CD4-positive, alpha-beta T cell (primary cell): ENCODE data around the gene ETNPPL. TPM values are rescaled to one million over a fixed set of nuclear protein-coding genes. Genes with fewer than 3 reads are reported as not detected.

Experiments
- ATAC-seq: fragments of 200-7000 bp; cut with Tn5 transposase; one replicate; pipeline ENCODE4 v1.10.0; 2022; ENCODE audit warnings: mild to moderate bottlenecking; ENCODE audit not compliant: poor library complexity
- CTCF ChIA-PET: fragments of 350-600 bp; sonication (Branson Sonifier 250); formaldehyde crosslinking; loops from one replicate; lab custom pipeline; 2021; ENCODE audit warnings: antibody characterized with exemption, inconsistent platforms; lab: Charles Lee
- POLR2A ChIA-PET: fragments of 350-600 bp; sonication (Branson Sonifier 250); formaldehyde crosslinking; loops from one replicate; lab custom pipeline; 2021; ENCODE audit warnings: antibody characterized with exemption, inconsistent platforms; lab: Charles Lee
- DNase-seq, 14 experiments: peaks; one replicate each; pipeline ENCODE4 v3.0.0-alpha.2; 2013 to 2020; ENCODE audit warnings: mixed read lengths in 2 of 14
- H3K27ac ChIP-seq, 2 donors: one replicate each; pipeline versions ENCODE4 v1.5.1 to v1.7.0; 2013; ENCODE audit warnings: low read length in 2 of 2, low read depth in 1 of 2, mild to moderate bottlenecking in 1 of 2
- H3K27me3 ChIP-seq, 2 experiments: 1 replicate in 1 of 2; 2 replicates in 1 of 2; pipeline versions ENCODE4 v1.6.1 to v1.7.0; 2013; ENCODE audit warnings: low read length in 2 of 2, control low read depth in 1 of 2, mild to moderate bottlenecking in 1 of 2, moderate library complexity in 1 of 2; ENCODE audit not compliant: insufficient read depth in 2 of 2, control insufficient read depth in 1 of 2
- H3K36me3 ChIP-seq: one replicate; pipeline ENCODE4 v1.6.1; 2013; ENCODE audit warnings: low read length, control low read depth; ENCODE audit not compliant: insufficient read depth
- H3K4me1 ChIP-seq: one replicate; pipeline ENCODE4 v1.6.1; 2013; ENCODE audit warnings: low read length, control low read depth; ENCODE audit not compliant: insufficient read depth
- H3K4me3 ChIP-seq: one replicate; pipeline ENCODE4 v1.5.1; 2013; ENCODE audit warnings: mild to moderate bottlenecking, low read length, moderate library complexity
- H3K9me3 ChIP-seq, 2 experiments: 1 replicate in 1 of 2; 2 replicates in 1 of 2; pipeline versions ENCODE4 v1.6.1 to v1.7.0; 2013; ENCODE audit warnings: low read length in 2 of 2, mild to moderate bottlenecking in 2 of 2, control low read depth in 1 of 2, moderate library complexity in 1 of 2; ENCODE audit not compliant: control insufficient read depth in 1 of 2, insufficient read depth in 1 of 2
- H3K27ac Mint-ChIP-seq: one replicate; pipeline ENCODE4 v1.8.0; 2020; ENCODE audit warnings: mixed read lengths
- H3K27me3 Mint-ChIP-seq: one replicate; pipeline ENCODE4 v1.8.0; 2021; ENCODE audit warnings: mixed read lengths
- H3K36me3 Mint-ChIP-seq: one replicate; pipeline ENCODE4 v1.8.0; 2021; ENCODE audit warnings: low read depth, mixed read lengths
- H3K4me1 Mint-ChIP-seq: one replicate; pipeline ENCODE4 v1.8.0; 2021; ENCODE audit warnings: low read depth, mixed read lengths
- H3K4me3 Mint-ChIP-seq: one replicate; pipeline ENCODE4 v1.8.0; 2020; ENCODE audit warnings: mild to moderate bottlenecking, mixed read lengths
- H3K9me3 Mint-ChIP-seq: one replicate; pipeline ENCODE4 v1.8.0; 2020; ENCODE audit warnings: mixed read lengths
- CTCF ChIP-seq: fragments of 200-600 bp; IDR thresholded peaks from one replicate; pipeline ENCODE4 v1.8.0; 2022; ENCODE audit warnings: antibody characterized with exemption, mild to moderate bottlenecking
- intact Hi-C, 2 experiments: fragments of 100-400 bp; cut with DNase I in 1 of 2; cut with micrococcal nuclease in 1 of 2; formaldehyde crosslinking; loops; one replicate each; pipeline versions ENCODE4 v1.15.1 to v1.9.0; 2023 to 2025; cut with DNase I, micrococcal nuclease
- total RNA-seq, 174 experiments: library from RNA in 2 of 174; stranded (reverse) in 2 of 174; gene quantifications; one replicate each; pipeline ENCODE4 v1.2.3 and lab custom pipeline; 2021 to 2026

Gene ETNPPL
- total RNA-seq, 2 experiments from 2014 or later: not detected

DNA sequence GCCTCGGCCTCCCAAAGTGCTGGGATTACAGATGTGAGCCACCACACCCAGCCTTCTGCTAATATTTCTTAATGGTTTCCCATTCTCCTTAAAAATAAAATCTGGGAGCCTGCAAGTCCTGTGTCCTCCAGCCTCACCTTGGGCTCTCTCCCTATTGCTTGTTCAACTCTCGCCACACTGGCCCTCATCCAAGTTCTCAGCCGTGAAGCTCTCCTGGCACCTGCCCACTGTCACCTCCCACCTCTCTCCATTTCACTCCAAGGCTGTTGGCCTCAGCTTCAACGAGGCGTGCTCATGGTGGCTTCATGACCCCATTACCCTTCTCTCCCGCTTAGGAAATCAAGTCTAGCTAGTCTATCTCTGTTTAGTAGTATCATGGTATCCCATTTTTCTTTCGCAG is 9.5 kb upstream of the ETNPPL start:
- Histone ChIP-seq H3K27ac (no peak overlapping the region), H3K27me3 (peaks cover 3 to 9% of the 10 kb centered on the region in 2 experiments), H3K4me3 (no peak overlapping the region), H3K4me1 (no peaks in the 10 kb centered on the region), H3K9me3 (no peaks in the 10 kb centered on the region), H3K36me3 (no peaks in the 10 kb centered on the region)
- H3K4me3 Mint-ChIP-seq: no peak overlapping the region
- no peak overlapping the region for H3K27ac Mint-ChIP-seq
- ATAC-seq (no peak), DNase-seq (no peak)
- intact Hi-C loops: no loop called here
- TF ChIP-seq CTCF: no peak
- H3K27me3 Mint-ChIP-seq: peaks cover 14% of the 10 kb centered on the region
- CTCF ChIA-PET: interaction anchor here (0.7 to 1.0 kb wide), 2 partner anchors 66 to 90 kb away, joined by 3 to 4 read pairs; no protein-coding TSS in a partner anchor
- no peaks in the 10 kb centered on the region for H3K9me3 Mint-ChIP-seq
- H3K4me1 Mint-ChIP-seq: no peaks in the 10 kb centered on the region
- no peaks in the 10 kb centered on the region for H3K36me3 Mint-ChIP-seq
- POLR2A ChIA-PET: interaction anchor here (0.6 kb wide), 1 partner anchor 1416 kb away, joined by 3 read pairs; no protein-coding TSS in a partner anchor

- Mint-ChIP-seq H3K4me1 (peaks cover 13% of the 10 kb centered on the region), H3K4me3 (no peak overlapping the region), H3K9me3 (no peaks in the 10 kb centered on the region), H3K27me3 (peaks cover 53% of the 10 kb centered on the region), H3K36me3 (no peaks in the 10 kb centered on the region), H3K27ac (no peak overlapping the region)
- no peak for TF ChIP-seq CTCF
- H3K27ac ChIP-seq: no peak overlapping the region
- POLR2A ChIA-PET: no interaction called here
- H3K4me3 ChIP-seq: no peak overlapping the region
- H3K9me3 ChIP-seq: peaks cover 4 to 5% of the 10 kb centered on the region in 2 experiments
- no peaks in the 10 kb centered on the region for H3K36me3 ChIP-seq
- peaks cover 15% of the 10 kb centered on the region for H3K4me1 ChIP-seq
- DNase-seq: no peak
- no peak for ATAC-seq
- H3K27me3 ChIP-seq: peaks cover 23 to 35% of the 10 kb centered on the region in 2 experiments
- intact Hi-C loops: no loop called here
- CTCF ChIA-PET: interaction anchor here (0.6 kb wide), 1 partner anchor 368 kb away, joined by 3 read pairs; no protein-coding TSS in a partner anchor
Observed at GRCh38 chr4:108766058-108766457, 3.2 kb upstream of the ETNPPL start.

DNA sequence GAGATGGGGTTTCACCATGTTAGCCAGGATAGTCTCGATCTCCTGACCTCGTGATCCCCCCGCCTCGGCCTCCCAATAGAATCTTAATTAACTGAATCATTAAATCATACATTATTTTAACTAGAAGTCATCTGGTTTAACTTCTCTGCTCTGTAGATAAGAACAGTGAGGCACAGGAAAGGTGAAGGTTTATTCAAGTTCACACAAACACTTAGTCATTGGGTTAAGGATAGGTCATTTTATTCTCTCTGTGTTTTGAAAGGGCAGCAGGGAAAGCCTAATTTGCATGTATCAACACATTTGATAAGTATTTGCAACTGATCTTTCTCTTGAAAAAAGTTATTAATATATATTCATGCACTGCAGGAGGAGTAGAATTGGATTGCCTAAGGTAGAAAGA is 1.1 kb upstream of the ETNPPL start:
- POLR2A ChIA-PET: no interaction called here
- Histone ChIP-seq H3K27me3 (peaks cover 23 to 47% of the 10 kb centered on the region in 2 experiments), H3K36me3 (no peaks in the 10 kb centered on the region), H3K4me1 (peaks cover 15% of the 10 kb centered on the region), H3K27ac (no peak overlapping the region), H3K4me3 (no peak overlapping the region), H3K9me3 (peaks cover 4 to 5% of the 10 kb centered on the region in 2 experiments)
- ATAC-seq (no peak), DNase-seq (no peak)
- no peak overlapping the region for H3K4me3 Mint-ChIP-seq
- CTCF ChIA-PET: no interaction called here
- H3K36me3 Mint-ChIP-seq: no peaks in the 10 kb centered on the region
- TF ChIP-seq CTCF: no peak
- intact Hi-C loops: no loop called here
- peaks cover 66% of the 10 kb centered on the region for H3K27me3 Mint-ChIP-seq
- H3K27ac Mint-ChIP-seq: no peak overlapping the region
- H3K9me3 Mint-ChIP-seq: no peaks in the 10 kb centered on the region
- H3K4me1 Mint-ChIP-seq: peaks cover 13% of the 10 kb centered on the region
